ENCODE measurements around the gene OR51D1.

The OR51D1 gene, protein sequence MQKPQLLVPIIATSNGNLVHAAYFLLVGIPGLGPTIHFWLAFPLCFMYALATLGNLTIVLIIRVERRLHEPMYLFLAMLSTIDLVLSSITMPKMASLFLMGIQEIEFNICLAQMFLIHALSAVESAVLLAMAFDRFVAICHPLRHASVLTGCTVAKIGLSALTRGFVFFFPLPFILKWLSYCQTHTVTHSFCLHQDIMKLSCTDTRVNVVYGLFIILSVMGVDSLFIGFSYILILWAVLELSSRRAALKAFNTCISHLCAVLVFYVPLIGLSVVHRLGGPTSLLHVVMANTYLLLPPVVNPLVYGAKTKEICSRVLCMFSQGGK

DNA sequence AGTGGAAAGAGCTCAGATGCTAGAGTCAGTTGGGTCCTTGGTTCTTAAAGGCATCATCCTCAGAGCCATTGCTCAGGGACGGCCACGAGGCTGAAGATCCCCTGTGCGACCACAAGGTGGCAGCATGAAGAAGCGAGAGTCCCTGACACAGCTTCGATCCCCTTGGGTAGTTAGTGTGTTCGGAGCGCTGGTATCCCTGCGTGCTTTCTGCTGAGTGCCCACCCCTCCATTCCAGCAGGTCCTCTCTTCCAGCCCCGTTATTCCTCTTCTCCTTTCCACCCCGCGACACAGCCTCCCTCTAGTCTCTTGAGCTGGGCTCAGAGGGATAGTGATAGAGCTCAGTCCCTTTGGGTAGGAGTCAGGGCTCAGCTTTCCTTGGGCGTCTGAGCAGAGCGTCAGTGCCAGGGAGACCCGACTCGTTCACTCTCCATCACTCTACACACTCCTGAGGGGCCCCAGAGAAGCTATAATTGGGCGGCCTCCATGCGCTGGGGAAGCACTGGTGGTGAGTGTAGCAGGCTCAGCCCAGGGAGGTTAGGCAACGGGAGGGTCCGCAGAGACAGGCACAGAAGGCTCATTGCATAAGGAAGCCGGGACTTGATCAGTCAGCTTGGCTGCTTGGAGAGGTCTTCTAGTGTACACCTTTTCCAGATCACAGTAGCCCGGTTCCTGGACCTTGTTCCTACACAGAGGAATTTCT lies at the start of gene OR51D1:
TSS of gene OR51D1 (plus strand) at position 516 of the 700 bp plus-strand sequence. CDS start 2,314 bp downstream, outside the sequence.
- DNase-seq, result peak; percentile 3

DNA sequence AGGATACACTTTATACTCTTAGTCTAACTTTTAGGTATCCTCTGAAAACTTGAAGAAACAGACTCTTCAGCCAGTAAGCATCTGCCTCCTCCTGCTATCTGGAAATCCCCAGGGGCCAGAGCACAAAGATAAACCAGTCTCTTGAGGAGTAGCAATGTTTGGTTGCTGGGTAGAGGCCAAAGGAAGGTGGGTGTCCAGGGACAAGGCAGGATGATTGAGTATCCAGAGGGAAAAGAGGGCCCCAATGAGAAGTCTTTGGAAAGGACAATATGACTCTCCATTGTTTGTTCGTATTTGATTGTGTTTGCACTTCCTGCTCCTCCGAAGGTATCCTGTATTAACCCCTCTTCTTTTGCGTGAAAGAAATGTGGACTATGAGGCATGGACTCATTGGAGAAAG lies 48.3 kb upstream of the OR51D1 start:
- DNase-seq, result no peak

DNA sequence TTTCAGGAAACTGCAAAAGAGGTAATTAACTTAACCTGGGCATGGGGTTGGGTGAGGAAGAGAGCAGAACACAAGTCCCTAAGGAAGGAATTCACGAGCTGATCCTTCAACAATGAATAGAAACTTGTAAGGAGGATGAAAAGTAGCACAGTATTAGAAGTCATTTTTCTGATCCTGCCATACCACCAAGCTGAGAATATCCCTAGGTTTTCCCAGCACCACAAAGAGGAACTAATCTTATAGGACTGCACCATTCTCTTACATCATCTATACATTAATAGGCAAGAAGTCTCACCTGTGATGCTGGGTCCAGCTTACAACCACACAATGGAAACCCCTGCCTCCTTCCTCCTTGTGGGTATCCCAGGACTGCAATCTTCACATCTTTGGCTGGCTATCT lies 43.5 kb upstream of the OR51D1 start, which contains the start of gene OR52I1:
TSS of gene OR52I1 (plus strand) at position 301 of the 400 bp plus-strand sequence. CDS start at position 301, 0 bp downstream.
- no peak for DNase-seq

- no peak for DNase-seq
These were observed 32.2 kb upstream of the OR51D1 start for GRCh38 chr11:4605057-4605456.

DNA sequence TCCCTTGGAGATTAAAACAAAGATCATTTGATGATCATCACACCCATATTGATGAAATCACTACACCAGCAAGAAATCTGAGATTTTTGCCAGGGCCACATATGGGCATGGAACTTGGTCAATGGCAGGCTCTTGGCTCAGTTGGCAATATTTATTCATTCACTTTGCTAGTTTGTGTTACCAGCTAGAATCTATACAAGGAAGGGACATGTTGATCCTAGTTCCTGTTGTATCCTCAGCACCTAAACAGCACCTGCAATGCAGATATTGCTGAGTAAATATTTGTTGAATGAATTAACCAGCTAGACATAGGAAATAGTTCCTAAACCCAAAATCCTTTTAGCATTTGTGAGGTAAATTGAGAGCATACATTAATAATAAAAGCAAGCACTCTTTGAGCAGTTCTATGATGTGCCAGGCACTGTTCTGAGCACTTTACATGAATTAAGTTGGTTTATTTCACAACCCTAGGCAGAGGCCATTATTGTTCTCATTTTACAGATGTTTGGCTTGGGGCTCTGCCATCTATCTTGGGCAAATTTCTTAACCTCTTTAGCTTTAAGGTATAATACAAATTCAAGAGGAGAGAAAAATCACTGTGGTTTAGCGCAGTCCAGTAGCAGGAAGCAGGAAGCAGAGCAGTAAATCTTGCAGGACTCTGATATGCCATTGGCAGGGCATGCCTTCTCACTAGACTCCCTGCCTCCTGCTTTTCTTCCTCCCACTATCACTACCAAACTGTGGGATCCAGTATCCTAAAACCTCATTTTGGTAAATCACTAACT lies 30.9 kb upstream of the OR51D1 start:
- DNase-seq, result no peak

DNA sequence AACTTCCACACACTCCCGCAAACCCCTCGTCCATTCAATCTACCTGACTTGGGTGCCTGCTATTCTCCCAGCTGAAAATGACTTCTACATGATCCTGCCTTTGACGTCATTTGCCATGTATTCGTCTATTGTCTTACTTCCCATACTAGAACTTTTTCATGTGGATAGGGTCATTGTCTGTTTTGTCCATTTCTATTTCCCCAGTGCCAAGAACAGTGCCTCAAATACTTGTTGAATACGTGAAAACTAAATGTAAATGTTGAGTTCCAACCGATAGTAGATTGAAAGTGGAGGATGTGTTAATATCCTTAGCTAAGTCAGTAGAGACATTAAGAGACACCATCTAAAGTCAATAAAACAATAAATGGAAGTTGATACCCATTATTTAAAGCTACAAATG lies 30.2 kb upstream of the OR51D1 start:
- no peak for DNase-seq

GRCh38 chr11:4607781-4608666 lies 29.3 kb upstream of the OR51D1 start, which contains the start of gene TRIM68:
TRIM68 (minus strand) TSS chr11:4608231; CDS start chr11:4605504, 2,727 bp downstream.
- peak; percentile 53 for DNase-seq

DNA sequence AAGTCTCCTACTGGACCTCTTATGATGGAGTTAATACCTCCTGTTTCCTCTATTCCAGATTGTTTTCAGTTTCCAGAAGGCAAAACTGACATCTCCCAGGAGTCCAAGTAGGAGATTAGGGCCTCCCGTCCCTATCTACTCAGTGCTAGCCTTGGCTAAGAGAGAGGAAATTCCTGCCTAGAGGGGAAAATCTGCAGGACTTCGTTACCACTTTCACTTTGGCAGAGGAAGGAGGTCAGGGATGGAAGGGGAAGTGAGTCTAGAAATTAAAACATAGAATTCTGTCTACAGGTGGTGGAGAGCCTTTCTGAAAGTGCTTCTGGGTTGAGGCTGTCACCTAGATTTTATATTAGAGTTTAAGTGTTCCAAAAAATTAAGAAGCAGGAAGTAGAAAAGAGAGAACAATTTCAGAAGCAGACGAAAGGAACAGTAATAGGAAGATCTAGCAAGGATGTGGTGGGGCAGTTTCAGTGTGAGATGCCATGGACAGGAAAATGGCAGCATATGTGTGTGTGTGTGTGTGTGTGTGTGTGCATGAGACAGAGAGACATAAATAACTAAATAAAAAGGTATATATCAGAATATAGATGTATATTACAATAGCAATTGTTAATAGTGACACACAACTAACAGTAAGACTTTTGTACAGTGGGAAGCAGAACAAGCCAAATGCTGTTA lies 26.9 kb upstream of the OR51D1 start:
- no peak for DNase-seq

DNA sequence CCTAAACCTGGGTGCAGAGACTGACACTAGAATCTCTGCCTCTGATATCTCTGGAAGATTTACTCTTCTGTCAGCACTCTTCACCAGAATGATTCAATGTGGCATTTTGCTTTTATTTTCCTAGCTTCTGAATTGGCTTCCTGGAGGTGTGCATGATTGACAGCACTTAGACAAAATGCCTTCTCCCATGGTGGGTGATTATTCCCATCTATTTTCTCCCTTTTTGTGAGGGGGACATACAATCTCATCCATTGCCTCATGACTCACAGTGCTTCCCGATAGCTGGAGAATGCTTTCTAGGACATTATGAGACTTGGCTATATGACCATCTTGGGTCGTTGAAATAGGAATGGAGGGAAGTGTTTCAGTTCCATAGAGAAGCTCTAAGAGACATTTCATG lies 25.3 kb upstream of the OR51D1 start:
- no peak for DNase-seq

DNA sequence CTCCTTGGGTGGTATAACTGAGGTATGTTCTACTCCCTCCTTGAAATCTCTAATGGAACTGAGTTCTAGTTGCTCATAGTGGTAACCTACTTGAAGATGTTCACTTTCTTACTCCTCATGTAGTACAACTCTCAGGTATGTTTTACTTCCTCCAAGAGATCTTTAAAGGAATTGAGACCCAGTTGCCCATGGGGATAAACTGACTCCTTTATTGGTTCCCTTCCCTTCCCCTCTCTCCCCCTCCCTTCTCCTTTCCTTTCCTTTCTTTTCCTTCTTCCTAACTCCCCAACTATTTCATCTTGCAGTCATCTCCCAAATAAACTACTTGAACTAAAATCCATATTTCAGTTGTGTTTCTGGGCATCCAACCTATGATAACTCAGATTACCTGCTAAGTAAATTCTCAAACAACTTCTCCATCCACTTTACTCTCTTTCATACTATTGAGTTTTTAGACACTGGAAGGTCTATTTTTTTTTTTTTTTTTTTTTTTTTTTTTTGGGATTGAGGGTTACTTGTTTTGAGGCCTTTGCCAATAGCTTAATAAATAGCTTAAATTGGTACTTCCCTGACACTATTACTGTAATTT lies 21.3 kb upstream of the OR51D1 start:
- DNase-seq, result no peak

GRCh38 chr11:4619514-4619913 lies 17.8 kb upstream of the OR51D1 start:
- no peak for DNase-seq

DNA sequence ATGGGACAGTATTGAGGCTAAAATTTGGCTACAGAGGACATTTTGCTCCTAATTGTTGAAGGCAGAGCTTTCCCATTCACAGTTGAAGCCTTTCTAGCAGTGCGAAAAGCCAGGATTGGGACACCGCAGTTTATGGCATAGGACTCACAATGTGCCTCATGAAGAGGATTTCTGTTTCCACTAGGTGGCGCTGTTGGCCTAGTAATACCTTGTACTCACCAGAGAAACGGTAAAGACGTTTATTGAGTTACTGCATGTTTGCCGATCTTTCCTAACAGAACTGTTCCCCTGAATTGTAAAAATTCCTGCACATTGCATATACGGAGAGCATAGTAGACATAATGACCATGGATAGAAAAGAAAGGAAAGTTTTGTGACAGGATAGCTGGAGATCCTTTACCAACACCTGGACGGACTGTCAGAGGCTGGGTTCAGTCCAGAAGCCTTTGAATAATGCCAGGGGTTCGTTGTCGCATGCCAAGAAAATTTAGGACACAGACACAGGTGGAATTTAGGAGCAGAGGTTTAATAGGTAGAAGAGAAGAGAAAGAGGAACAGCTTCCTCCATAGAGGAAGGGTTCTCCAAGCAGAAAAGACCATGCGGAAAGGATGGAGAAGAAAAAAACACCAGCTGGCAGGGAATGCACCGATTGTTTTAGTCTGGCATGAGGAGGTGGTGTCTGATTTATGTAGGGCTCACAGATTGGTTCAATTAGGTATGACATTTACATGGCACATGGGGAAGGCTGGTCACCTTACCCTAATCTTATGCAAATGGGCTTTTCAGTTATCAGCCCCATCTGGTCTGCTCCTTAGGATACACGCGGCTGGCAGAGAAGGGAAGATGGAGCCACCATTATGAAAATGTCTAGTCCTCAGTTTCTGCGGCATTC lies 10.8 kb upstream of the OR51D1 start:
- DNase-seq, result peak; percentile 56

- no peak for DNase-seq
These were observed 1.1 kb upstream of the OR51D1 start for GRCh38 chr11:4636136-4636535.

DNA sequence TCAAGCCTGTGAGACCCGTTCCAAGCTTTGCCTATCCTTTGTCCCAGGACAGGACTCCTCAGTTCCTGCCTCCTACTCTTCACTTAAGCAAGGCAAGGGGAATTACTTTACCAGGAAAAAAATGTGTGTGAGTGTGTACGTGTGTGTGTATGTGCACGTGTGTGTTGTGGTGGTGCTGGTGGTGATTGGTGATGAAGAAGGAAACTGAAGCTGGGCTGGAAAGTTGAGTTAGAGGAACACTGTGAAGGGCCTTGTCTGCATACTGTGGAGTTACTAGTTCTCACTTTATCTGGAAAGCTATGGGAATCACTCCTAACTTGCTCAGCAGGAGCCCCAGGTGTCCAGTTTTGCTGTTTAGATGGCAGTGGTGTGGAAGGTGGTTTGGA lies 378 bp downstream of the OR51D1 start:
- DNase-seq, result no peak

DNA sequence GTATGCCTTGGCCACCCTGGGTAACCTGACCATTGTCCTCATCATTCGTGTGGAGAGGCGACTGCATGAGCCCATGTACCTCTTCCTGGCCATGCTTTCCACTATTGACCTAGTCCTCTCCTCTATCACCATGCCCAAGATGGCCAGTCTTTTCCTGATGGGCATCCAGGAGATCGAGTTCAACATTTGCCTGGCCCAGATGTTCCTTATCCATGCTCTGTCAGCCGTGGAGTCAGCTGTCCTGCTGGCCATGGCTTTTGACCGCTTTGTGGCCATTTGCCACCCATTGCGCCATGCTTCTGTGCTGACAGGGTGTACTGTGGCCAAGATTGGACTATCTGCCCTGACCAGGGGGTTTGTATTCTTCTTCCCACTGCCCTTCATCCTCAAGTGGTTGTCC lies 2.7 kb downstream of the OR51D1 start:
- no peak for DNase-seq

DNA sequence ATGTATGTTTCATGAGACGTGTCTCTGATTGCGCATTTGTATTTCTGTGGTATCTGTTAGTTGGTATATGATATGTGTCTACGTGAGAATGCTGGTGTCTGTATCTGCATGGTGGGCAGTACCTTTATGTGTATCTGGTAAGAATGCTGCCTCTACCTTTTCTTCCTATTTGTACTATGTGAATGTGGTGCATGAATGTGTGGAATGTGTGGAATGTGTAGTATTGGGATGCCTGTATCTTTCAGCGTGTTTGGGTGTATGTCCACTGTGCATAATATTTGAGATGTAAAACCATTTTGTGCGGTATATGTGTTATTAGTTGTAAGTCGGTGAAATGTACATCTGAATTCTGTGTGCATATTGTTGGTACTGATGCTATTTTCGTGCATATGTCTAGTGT lies 4.2 kb downstream of the OR51D1 start:
- DNase-seq, result no peak

DNA sequence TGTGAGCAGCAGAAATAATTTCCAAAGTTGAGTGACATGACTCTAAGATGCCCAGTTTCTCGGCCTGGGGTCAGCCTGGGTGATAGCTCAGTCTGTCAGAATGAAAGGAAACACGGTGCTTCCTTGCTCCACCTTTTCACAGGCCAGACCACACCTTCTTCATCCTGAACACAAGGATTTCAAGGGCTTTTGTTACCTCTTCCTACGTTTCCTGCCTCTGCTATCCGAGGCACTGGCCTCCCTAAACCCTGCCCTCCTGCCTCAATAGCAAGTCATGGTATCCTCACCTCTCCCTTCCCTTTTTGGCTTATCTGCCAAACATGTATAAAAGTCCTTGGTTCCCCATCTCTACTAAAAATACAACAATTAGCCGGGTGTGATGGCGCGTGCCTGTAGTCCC lies 4.8 kb downstream of the OR51D1 start:
- DNase-seq, result no peak

DNA sequence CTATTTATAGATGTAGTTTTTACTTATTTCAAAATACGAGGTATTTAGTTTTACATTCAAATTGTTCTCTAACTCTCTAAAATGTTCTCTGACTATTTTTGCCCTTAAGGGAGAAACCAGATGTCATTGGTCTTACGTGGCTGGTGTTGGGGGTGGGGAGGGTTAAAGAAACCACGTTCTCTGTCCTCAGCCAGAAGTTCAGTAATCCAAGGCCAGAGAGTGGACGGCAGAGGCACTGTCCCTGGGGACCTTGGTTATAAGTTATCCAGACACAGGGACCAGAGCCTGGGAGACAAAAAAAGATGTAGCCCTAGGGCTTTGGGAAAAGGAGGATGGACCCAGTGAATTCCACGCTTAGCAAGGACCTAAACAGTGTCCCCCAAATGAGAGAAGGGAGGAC lies 5.8 kb downstream of the OR51D1 start:
- no peak for DNase-seq

DNA sequence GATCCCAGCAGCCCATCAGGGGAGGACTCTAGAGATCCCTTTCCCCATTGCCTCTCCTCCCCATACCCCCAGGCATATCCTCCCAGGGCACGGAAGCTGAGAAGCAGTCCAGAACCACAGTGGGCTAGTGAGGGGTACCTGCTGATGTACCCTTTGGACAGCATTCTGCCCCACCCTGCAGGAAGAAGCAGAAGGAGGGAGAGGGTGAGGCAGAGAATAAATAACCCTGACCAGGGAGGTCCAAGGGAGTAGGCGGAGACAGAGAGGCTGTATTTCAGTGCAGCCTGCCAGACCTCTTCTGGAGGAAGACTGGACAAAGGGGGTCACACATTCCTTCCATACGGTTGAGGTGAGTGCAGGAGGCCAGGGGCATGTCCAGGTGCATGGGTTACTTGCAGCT lies 6.4 kb downstream of the OR51D1 start, which contains the start of gene OR51E1:
TSS of gene OR51E1 (plus strand) at position 301 of the 400 bp plus-strand sequence. CDS start 8,545 bp downstream, outside the sequence.
- DNase-seq, result no peak

DNA sequence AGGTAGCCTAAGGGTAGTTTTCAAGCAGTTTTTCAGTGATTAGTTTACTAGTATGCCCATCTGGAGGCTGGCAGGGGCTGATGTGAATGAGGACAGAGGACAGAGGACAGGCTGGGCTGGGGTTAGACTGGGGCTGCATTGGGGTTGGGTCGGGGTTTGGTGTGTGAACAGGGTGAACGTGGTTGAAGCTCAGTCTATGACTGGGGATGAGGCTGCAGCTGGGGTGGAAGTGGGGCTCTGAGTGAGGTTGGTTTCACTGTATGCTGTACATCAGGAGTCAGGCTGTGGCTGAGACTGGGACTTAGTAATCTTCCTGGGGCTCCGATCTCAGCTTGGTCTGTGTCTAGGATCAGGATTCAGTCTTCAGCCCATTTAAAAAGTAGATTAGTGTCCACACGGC lies 7.0 kb downstream of the OR51D1 start:
- no peak for DNase-seq

Data from NCI-H1694 (cell line).